Stromal cell of bone marrow (primary cell): ENCODE measurements around the gene IFI6.
"Not testable (repeated sequence)": the region's sequence is repeated elsewhere in the genome, so short reads cannot be mapped to it uniquely, and the experiment has no call there.

Experiments
- DNase-seq: peaks from one replicate; pipeline ENCODE4 v3.0.0-alpha.2; 2012; ENCODE audit warnings: low read depth

Gene IFI6

GRCh38 chr1:27650539-27651175 lies 21.3 kb downstream of the IFI6 start:
- no peak for DNase-seq

- DNase-seq = no peak
These were observed 21.8 kb downstream of the IFI6 start for GRCh38 chr1:27650171-27650538.

- no peak for DNase-seq
These were observed 22.7 kb downstream of the IFI6 start for GRCh38 chr1:27649306-27649635.

- no peak for DNase-seq
These were observed 23.2 kb downstream of the IFI6 start for GRCh38 chr1:27648602-27649305.

- DNase-seq = no peak
These were observed 24.7 kb downstream of the IFI6 start for GRCh38 chr1:27647328-27647727.

DNA sequence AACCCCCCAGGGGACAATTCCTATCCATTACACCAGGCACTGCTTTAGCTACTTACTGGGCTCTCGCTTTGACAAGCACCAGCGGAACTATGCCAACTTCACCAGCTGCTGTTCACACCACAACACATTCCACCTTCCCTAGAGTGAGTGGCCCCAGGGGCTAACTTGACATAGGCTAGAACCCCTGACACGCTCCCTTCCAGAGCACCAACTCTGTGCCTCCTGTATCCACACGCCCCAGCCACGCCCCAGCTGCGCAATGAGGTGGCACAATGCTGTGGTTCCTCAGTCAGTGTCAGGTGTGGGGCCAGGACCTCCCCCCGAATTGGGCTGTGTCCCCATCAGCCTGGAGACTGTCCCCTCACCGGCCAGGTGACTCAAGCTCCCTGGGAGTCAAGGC lies 25.3 kb downstream of the IFI6 start:
- DNase-seq = no peak

- DNase-seq = no peak
These were observed 26.9 kb downstream of the IFI6 start for GRCh38 chr1:27645071-27645415.

DNA sequence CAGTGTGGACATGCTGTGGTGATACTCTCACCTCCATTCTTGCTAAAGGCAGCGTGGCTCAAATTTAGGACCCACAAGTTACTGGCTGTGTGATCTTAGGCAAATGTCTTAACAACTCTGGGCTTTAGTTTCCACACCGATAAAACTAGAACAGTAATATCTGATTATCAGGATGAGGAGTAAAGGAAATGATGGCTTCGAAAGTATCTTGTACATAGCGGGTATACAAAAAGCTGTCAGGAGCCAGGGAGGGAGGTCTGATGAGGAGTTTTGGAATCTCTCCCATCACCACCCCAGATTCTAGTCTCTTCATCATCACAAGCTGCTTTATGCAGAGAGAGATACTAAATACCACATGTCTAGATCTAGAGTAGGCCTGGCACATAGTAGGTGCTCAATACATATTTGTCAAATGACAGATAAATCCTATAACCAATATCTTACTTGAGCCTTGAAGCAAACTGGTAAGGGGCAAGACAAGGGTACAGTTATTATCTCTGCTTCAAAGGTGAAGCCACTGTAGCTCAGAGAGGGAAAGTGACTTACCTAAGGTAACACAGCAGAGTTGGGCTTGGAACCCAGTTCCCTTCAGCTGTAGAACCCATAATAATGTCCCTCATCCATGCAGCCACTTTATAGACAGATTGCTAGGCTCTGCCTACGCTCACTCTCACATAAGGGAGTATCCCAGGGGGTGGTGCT lies 27.5 kb downstream of the IFI6 start:
- no peak for DNase-seq

- DNase-seq = peak; percentile 38
These were observed 28.2 kb downstream of the IFI6 start for GRCh38 chr1:27643600-27644368.

- not testable (repeated sequence) for DNase-seq
These were observed 31.5 kb downstream of the IFI6 start for GRCh38 chr1:27640514-27640913.

GRCh38 chr1:27638805-27639204 lies 33.2 kb downstream of the IFI6 start:
- no peak for DNase-seq

- no peak for DNase-seq
These were observed 33.8 kb downstream of the IFI6 start for GRCh38 chr1:27638047-27638734.

- DNase-seq = no peak
These were observed 36.4 kb downstream of the IFI6 start for GRCh38 chr1:27635396-27636142.

GRCh38 chr1:27634985-27635367 lies 37.0 kb downstream of the IFI6 start, which contains the start of gene FGR:
FGR (minus strand) TSS chr1:27635185; CDS start chr1:27623916, 11,269 bp downstream.
- DNase-seq = no peak

DNA sequence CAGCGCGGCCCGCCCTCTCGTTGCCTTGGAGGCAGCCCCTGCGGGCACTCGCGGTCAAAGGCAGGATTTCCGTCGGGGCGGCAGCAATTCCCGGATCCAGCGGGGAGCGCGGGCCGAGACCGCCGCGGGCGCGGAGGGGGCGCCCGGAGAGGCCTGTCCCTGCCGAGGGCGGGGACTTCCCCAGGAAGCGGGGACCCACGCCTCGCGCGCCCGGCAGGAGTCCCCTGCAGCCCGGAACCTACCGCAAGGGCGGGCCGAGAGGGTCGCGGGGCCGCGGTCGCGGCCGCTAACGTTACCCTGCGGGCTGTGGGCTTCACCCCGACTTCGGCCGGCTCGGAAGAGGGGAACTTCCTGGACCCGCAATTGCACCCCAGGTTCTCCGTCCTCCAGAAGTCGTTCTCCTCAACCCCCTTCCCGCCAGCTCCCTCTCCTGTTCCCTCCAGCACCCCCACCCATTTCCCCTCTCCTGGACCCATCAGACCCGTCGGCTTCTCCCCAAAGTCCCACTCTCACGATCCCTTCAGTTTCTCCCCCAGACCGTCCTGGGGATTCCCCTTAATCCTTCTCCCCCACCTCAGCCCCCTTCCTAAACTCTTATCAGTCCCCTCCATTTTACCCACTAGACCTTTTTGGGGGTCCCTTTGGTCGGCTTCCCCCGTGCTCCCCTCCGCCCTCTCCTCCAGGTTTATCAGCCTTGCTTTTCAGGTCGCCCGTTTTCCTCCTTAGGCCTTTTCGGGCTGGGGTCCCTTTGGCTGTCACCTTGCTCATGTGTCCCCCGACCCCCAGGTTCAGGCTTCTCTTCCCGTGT lies 37.6 kb downstream of the IFI6 start:
- DNase-seq = no peak

GRCh38 chr1:27633640-27634176 lies 38.3 kb downstream of the IFI6 start:
- no peak for DNase-seq

- DNase-seq = no peak
These were observed 38.7 kb downstream of the IFI6 start for GRCh38 chr1:27633298-27633610.

GRCh38 chr1:27632387-27633297 lies 39.4 kb downstream of the IFI6 start:
- DNase-seq = no peak

DNA sequence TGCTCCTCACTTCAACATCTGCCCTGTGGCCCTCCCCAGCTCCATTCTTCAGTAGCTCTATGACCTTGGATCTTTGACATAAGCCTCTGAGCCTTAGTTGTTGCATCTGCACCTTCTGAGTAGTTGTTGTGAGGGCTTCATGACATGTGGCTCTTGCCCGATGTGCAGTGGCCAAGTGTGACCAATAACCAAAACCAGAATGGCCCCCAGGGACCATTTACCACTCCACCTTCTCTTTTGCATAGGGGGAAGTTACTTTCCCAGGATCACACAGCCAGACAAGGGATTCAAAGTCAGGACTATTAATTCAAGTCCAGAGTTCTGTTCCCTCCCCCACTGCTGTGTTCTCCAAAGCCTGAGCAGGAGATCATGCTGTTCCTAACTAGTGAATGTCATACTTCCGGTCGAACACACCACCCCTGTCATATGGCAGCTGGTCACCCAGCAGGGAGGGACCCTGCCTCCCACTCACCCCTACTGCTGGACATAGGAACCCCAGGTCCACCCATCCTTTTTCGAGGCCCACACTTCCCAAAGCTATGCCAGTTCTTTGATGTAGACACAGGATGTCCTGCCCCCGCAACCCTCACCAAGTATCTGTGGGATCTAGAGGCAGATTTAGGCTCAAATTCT lies 41.0 kb downstream of the IFI6 start:
- no peak for DNase-seq
